Measurements from ENCODE around the gene PANK4.

Gene PANK4

DNA sequence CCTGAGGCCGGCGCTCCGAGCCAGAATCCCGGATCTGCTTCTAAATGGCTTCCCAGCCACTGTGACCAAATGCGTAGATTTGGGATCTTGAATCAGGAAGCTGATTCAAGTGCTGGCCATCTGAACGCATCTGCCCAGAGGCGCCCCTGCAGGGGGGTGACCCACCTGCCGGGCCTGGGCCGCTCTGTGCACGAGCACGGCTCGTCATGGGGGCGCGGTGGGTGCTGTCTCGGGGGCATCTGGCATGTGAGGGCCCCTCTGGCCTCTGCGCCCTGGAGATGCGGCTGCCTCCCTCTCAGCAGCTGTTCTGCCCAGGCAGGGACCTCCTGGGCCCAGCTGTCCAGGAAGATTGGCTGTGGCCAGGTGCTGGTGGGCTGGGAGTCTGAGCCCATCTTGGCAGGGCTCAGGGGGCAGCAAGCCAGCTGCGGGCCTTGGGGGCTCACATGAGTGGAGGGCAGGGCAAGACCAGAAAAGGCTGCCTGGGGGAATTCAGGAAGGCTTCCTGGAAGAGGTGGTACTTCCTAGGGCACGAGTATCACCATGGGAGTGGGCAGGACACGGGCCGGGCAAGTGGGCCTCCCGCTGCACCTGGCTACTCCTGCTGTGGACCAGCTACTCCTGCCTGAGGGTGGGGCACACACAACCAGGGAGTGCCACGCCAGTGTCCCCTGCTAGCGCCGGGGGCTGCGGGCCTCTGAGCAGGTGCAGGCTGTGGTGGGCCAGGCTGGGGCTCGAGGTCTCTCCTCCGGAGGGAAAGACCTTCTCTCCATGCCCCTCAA lies 25.2 kb downstream of the PANK4 start:
- Histone ChIP-seq H3K4me2 (no peak overlapping the region), H3K4me1 (ENCODE audit: low read depth, poor library complexity, severe bottlenecking) (no peaks in the 10 kb centered on the region), H3K36me3 (ENCODE audit: insufficient read depth) (no peaks in the 10 kb centered on the region), H3K79me2 (ENCODE audit: insufficient read depth, low read depth) (no peaks in the 10 kb centered on the region), H2AFZ (ENCODE audit: low read depth) (no peak overlapping the region), H4K20me1 (ENCODE audit: insufficient read depth) (no peaks in the 10 kb centered on the region), H3K9ac (no peak overlapping the region), H3K27ac (no peak overlapping the region), H3K4me3 (IDR thresholded peaks at IDR 0.05; ENCODE audit: insufficient read depth, low read depth, low read length) (no peak overlapping the region), H3K27me3 (ENCODE audit: insufficient read depth, low read depth) (peaks cover 56% of the 10 kb centered on the region)
- TF ChIP-seq, protein P1, sequence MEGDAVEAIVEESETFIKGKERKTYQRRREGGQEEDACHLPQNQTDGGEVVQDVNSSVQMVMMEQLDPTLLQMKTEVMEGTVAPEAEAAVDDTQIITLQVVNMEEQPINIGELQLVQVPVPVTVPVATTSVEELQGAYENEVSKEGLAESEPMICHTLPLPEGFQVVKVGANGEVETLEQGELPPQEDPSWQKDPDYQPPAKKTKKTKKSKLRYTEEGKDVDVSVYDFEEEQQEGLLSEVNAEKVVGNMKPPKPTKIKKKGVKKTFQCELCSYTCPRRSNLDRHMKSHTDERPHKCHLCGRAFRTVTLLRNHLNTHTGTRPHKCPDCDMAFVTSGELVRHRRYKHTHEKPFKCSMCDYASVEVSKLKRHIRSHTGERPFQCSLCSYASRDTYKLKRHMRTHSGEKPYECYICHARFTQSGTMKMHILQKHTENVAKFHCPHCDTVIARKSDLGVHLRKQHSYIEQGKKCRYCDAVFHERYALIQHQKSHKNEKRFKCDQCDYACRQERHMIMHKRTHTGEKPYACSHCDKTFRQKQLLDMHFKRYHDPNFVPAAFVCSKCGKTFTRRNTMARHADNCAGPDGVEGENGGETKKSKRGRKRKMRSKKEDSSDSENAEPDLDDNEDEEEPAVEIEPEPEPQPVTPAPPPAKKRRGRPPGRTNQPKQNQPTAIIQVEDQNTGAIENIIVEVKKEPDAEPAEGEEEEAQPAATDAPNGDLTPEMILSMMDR (conservative IDR thresholded peaks at IDR 0.05; ENCODE audit: low read depth, low read length) = no peak

DNA sequence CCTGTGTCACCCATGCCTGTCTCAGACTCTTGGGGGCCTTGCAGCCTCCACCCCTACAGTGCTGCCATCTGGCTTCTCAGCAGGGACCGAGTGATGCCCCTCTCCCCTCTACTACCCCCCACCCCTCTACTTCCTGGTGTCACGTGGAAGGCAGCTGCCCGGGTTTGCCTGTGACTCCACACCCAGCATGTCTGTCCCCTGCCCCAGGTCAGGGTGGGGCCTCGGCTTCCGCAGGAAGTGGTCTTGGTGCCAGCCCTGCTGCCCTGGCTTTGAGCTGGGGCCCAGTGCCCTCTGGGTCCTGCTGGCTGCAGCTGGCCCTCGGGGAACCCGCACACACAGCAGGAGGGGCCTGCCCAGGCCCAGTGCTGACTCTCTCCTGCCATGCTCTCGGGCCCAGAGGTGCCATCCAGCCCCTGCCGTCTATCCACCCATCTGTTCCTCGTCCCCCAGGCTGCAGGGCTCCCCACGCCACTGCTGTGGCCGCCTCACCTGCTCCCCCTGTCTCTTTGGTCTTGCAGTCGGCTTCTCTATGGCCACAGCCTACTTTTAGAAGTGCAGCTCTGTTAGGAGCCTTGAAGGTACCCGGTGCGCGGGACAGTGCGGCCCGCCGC lies 26.3 kb downstream of the PANK4 start:
- no peak overlapping the region for H3K27ac ChIP-seq
- H3K27me3 ChIP-seq (ENCODE audit: insufficient read depth, low read depth) = peaks cover 68% of the 10 kb centered on the region
- H4K20me1 ChIP-seq (ENCODE audit: insufficient read depth) = no peaks in the 10 kb centered on the region
- H3K79me2 ChIP-seq (ENCODE audit: insufficient read depth, low read depth) = no peaks in the 10 kb centered on the region
- TF ChIP-seq, protein P1 (conservative IDR thresholded peaks at IDR 0.05; ENCODE audit: low read depth, low read length) = no peak
- H3K9ac ChIP-seq = no peak overlapping the region
- H3K4me1 ChIP-seq (ENCODE audit: low read depth, poor library complexity, severe bottlenecking) = no peaks in the 10 kb centered on the region
- H3K4me3 ChIP-seq (IDR thresholded peaks at IDR 0.05; ENCODE audit: insufficient read depth, low read depth, low read length) = no peak overlapping the region
- H3K4me2 ChIP-seq = no peak overlapping the region
- no peak overlapping the region for H2AFZ ChIP-seq (ENCODE audit: low read depth)
- H3K36me3 ChIP-seq (ENCODE audit: insufficient read depth) = no peaks in the 10 kb centered on the region

DNA sequence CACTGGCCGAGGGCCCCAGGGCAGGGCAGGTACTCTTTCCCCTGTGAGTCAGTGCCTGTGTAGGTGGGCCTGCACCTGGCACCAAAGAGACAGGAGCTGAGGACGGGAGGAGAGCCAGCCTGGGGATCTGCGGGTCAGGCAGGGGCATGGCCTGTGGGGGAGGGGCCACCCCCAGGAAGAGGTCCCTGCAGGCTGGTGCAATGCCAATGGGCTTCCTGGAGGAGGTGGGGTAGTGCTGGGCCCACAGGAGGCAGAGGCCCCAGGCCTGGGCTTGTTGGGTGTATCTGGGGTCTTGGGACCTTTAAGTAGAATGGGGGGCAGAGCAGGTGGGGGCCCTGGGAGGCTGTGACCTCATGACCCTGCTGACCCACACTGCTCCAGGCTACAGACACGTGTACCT lies 27.1 kb downstream of the PANK4 start:
- no peaks in the 10 kb centered on the region for H4K20me1 ChIP-seq (ENCODE audit: insufficient read depth)
- TF ChIP-seq, protein P1 (conservative IDR thresholded peaks at IDR 0.05; ENCODE audit: low read depth, low read length) = no peak
- H3K79me2 ChIP-seq (ENCODE audit: insufficient read depth, low read depth) = no peaks in the 10 kb centered on the region
- no peak overlapping the region for H2AFZ ChIP-seq (ENCODE audit: low read depth)
- H3K4me2 ChIP-seq = no peak overlapping the region
- H3K9ac ChIP-seq = no peak overlapping the region
- no peaks in the 10 kb centered on the region for H3K36me3 ChIP-seq (ENCODE audit: insufficient read depth)
- no peaks in the 10 kb centered on the region for H3K4me1 ChIP-seq (ENCODE audit: low read depth, poor library complexity, severe bottlenecking)
- H3K27ac ChIP-seq = no peak overlapping the region
- no peak overlapping the region for H3K4me3 ChIP-seq (IDR thresholded peaks at IDR 0.05; ENCODE audit: insufficient read depth, low read depth, low read length)
- peaks cover 76% of the 10 kb centered on the region for H3K27me3 ChIP-seq (ENCODE audit: insufficient read depth, low read depth)

DNA sequence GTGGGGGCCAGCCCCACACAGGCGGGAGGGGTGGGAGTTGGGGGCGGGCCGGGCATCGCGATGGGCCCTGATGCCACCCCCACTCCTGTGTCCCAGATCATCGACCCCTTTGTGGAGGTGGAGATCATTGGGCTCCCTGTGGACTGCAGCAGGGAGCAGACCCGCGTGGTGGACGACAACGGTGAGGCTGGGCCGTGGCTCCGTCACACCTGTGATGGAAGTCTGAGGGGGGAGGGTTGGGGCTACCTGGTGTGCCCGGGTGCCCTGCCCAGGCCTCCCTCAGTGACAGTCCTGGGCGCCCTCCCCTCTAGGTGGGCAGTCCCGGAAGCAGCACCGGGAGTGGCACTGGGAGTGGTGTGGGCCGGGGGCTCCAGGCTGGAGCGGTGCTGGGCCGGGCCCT lies 27.7 kb downstream of the PANK4 start:
- H3K79me2 ChIP-seq (ENCODE audit: insufficient read depth, low read depth) = no peaks in the 10 kb centered on the region
- no peaks in the 10 kb centered on the region for H3K36me3 ChIP-seq (ENCODE audit: insufficient read depth)
- no peaks in the 10 kb centered on the region for H3K4me1 ChIP-seq (ENCODE audit: low read depth, poor library complexity, severe bottlenecking)
- H3K4me3 ChIP-seq (IDR thresholded peaks at IDR 0.05; ENCODE audit: insufficient read depth, low read depth, low read length) = no peak overlapping the region
- H3K4me2 ChIP-seq = no peak overlapping the region
- no peak overlapping the region for H3K27ac ChIP-seq
- H3K9ac ChIP-seq = no peak overlapping the region
- peaks cover 81% of the 10 kb centered on the region for H3K27me3 ChIP-seq (ENCODE audit: insufficient read depth, low read depth)
- no peak overlapping the region for H2AFZ ChIP-seq (ENCODE audit: low read depth)
- TF ChIP-seq, protein P1 (conservative IDR thresholded peaks at IDR 0.05; ENCODE audit: low read depth, low read length) = no peak
- no peaks in the 10 kb centered on the region for H4K20me1 ChIP-seq (ENCODE audit: insufficient read depth)

Measured in KMS-11 (cell line).